ENCODE results near the gene SNRNP70.
A peak's percentile ranks its signal among the peaks of the same experiment; 100 is the strongest.

The SNRNP70 gene

GRCh38 chr19:49107625-49108459 is 22.6 kb downstream of the SNRNP70 start:
- H3K36me3 Mint-ChIP-seq, result peaks cover 19% of the 10 kb centered on the region
- no peaks in the 10 kb centered on the region for H3K27me3 Mint-ChIP-seq
- peaks cover 12% of the 10 kb centered on the region for H3K4me1 Mint-ChIP-seq
- H3K27ac Mint-ChIP-seq, result no peak overlapping the region
- H3K9me3 Mint-ChIP-seq, result no peaks in the 10 kb centered on the region
- H3K4me3 Mint-ChIP-seq, result no peak overlapping the region

DNA sequence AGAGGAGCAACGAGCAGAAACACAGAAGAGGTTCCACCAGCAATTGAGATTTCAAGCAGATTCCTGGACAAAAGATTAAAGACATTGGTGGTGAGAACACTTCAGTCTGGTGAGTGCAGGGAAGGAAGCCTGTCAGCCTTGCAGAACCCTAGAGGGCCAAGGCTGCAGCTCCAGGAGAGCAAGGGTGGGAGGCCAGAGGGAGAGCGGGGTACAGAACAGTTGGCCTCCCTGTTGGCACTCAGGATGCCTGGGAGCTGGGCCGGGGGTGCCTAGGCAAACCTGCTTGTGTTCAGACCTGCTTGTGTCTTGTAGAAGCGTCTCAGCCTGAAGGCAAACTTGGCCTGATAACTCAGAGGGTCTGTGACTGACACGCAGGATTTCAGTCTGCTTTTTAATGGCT is 23.8 kb downstream of the SNRNP70 start:
- no peak overlapping the region for H3K4me3 Mint-ChIP-seq
- peaks cover 19% of the 10 kb centered on the region for H3K36me3 Mint-ChIP-seq
- H3K9me3 Mint-ChIP-seq, result no peaks in the 10 kb centered on the region
- no peak overlapping the region for H3K27ac Mint-ChIP-seq
- H3K4me1 Mint-ChIP-seq, result peaks cover 22% of the 10 kb centered on the region
- H3K27me3 Mint-ChIP-seq, result no peaks in the 10 kb centered on the region

DNA sequence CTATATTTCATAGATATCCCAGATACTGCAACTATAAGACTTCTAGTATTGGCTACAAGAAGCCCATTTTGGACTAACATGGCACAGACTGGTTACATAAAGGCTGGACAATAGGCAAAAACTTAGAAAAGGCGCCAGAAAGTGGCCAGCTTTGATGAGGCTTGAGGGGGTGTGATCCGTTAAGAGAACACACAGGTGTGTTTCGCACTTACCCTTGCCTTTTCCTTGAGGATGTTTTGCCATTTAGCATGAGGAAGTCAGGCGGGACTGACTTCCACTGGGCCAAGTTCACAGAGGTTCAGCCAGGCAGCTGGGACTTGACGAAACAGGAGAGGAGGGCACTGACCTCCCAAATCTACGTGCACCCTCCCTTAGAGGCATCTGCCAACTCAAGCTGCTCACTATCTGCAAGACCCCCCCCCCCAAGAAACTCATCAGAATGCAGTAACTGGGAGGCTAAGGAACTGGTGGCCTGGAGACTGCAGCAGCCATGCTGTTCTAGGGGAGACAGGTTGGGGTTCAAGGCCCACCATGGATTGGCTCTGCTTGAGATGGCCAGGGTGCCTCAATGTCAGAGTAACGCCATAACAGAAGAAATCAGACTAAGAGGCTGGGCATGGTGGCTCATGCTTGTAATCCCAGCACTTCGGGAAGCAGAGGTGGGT is 24.4 kb downstream of the SNRNP70 start:
- Mint-ChIP-seq H3K27ac (no peak overlapping the region), H3K4me1 (peaks cover 23% of the 10 kb centered on the region), H3K36me3 (peaks cover 18% of the 10 kb centered on the region), H3K27me3 (no peaks in the 10 kb centered on the region), H3K4me3 (no peak overlapping the region), H3K9me3 (no peaks in the 10 kb centered on the region)

- Mint-ChIP-seq H3K9me3 (no peaks in the 10 kb centered on the region), H3K36me3 (peaks cover 14% of the 10 kb centered on the region), H3K27me3 (no peaks in the 10 kb centered on the region), H3K4me3 (no peak overlapping the region), H3K4me1 (peaks cover 23% of the 10 kb centered on the region), H3K27ac (no peak overlapping the region)
Observed at GRCh38 chr19:49110567-49110966, 25.3 kb downstream of the SNRNP70 start.

- Mint-ChIP-seq H3K4me3 (no peak overlapping the region), H3K36me3 (peaks cover 14% of the 10 kb centered on the region), H3K9me3 (no peaks in the 10 kb centered on the region), H3K4me1 (peaks cover 27% of the 10 kb centered on the region), H3K27ac (no peak overlapping the region), H3K27me3 (no peaks in the 10 kb centered on the region)
Observed at GRCh38 chr19:49111218-49111998, 26.2 kb downstream of the SNRNP70 start.

DNA sequence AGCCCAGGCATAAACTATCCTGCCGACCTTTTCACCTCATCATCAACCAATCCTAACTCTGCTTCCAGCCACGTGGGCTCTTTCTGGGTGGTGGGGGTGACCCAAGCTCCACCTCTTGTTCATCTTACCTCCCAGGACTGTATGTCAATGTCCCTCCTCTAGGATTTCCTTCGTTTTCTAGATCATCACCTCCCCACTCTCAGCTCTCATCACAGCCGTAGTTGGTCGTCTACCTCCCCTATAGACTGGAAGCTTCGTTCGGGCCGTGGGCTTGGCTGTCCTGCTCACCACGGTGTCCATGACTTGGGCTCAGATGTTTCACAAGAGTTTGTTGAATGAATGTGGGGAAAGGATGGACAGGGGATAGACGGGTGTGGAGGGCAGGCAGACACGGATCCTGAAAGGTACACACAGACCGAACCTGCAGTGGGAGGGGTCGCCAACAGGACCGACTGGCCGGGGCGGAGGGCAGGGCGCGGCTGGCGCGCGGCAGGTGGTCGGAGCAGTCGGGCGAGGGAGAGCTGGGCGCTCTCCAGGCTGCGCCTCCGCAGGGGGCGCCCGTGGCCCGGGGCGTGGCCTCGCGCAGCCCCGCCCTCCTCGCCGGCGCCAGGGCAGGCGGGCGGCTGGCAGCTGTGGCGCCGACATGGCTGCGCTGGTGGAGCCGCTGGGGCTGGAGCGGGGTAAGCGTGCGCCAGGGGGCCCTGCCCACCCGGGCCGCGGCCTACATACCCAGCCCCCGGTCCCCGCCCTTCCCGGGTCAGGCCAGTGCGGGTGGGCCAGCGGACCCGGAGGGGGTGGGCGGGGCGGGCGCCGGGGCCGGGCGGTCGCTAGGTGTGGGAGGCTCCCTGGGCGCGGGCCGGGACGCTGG is 28.7 kb downstream of the SNRNP70 start, which contains the start of gene LIN7B:
Gene LIN7B (plus strand): TSS at position 609 of the 868 bp plus-strand sequence. CDS start 35 bp downstream, at position 644.
- H3K4me3 Mint-ChIP-seq, result peak within 1 kb of the TSS; percentile 87
- H3K36me3 Mint-ChIP-seq, result peaks cover under 1% of the 10 kb centered on the region
- H3K4me1 Mint-ChIP-seq, result peaks cover 40% of the 10 kb centered on the region
- no peaks in the 10 kb centered on the region for H3K9me3 Mint-ChIP-seq
- H3K27me3 Mint-ChIP-seq, result no peaks in the 10 kb centered on the region
- H3K27ac Mint-ChIP-seq, result peak within 1 kb of the TSS; percentile 48

DNA sequence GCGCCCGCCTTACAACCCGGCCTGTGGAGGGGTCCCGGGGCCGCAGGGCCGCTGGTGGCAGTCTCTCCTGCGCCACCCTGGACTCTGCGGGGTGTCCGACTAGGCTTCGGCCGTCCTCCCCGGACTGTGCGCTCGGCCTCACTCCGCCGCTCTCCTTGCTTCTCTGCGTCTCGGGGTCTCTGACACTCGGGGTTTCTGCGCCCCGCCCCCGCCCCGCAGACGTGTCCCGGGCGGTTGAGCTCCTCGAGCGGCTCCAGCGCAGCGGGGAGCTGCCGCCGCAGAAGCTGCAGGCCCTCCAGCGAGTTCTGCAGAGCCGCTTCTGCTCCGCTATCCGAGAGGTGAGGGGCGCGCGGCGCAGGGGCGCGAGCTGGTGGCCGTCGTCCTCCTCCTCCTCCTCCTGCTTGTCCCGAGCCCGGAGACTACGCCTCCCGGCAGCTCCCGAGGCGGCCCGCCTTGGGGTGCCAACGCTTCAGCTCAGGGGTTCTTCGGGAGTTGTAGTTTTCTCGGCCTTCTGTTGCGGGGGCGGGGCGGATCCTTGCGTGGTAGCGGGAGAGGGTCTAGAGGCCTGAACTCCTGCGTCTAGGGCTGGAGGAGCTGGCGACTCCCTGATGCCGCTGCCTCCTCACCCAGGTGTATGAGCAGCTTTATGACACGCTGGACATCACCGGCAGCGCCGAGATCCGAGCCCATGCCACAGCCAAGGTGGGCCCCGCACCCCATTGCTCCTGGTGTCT is 29.5 kb downstream of the SNRNP70 start:
- Mint-ChIP-seq H3K4me3 (peak overlapping the region; percentile 66), H3K27ac (peak overlapping the region; percentile 48), H3K27me3 (no peaks in the 10 kb centered on the region), H3K4me1 (peaks cover 40% of the 10 kb centered on the region), H3K36me3 (no peaks in the 10 kb centered on the region), H3K9me3 (no peaks in the 10 kb centered on the region)

DNA sequence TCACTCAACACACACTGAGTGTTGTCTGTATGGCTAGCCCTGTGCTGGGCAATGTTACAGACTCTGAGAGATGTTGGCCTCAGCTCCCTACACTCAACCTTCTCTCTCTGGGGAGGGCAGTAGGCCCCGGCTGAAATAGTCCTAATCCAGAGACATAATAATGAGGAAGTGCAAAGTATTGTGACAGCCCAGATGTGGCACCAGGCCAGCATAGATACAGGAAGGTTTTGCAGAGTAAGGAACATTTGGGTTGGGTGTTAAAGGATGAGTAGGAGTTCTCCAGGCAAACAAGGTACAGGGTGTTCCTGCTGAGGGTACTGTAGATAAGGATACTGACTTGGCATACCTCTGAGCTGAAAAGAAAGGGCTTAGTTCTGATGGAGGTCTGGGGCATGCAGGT is 31.3 kb downstream of the SNRNP70 start:
- H3K27me3 Mint-ChIP-seq, result no peaks in the 10 kb centered on the region
- no peak overlapping the region for H3K27ac Mint-ChIP-seq
- no peaks in the 10 kb centered on the region for H3K9me3 Mint-ChIP-seq
- no peaks in the 10 kb centered on the region for H3K36me3 Mint-ChIP-seq
- H3K4me3 Mint-ChIP-seq, result peak overlapping the region; percentile 31
- peaks cover 49% of the 10 kb centered on the region for H3K4me1 Mint-ChIP-seq

DNA sequence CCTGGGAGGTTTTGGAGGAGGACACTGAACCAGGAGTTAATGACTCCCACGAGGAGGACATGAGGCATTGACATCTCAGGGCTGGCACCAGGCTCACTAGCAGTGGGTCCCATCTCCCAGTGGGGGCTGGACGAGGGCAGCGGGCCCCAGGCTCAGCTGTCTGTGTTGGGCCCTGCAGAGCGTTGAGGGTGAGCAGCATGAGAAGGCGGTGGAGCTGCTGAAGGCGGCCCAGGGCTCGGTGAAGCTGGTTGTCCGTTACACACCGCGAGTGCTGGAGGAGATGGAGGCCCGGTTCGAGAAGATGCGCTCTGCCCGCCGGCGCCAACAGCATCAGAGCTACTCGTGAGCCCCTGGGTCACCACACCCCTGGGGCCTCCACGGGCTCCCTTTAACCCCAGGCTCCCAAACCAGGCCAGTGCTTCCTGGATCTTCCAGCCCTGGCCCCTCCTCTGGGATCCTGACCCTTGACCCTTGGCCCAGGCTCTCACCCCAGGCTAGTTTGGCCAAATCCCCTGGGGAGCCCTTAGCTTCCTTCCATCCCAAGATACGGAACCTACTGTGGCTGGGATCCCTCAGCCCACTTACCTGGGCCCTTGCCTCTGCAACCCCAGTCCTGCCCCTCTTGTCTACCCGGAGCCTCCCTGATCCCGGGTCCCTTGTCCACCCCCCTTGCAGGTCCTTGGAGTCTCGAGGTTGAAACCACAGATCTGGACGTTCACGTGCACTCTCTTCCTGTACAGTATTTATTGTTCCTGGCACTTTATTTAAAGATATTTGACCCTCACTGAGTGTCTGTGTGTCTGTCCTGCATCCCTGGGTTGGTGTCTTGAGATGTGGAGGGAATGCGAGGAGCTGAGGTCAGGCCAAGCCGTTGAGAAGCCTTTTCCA is 32.7 kb downstream of the SNRNP70 start:
- no peaks in the 10 kb centered on the region for H3K36me3 Mint-ChIP-seq
- H3K9me3 Mint-ChIP-seq, result no peaks in the 10 kb centered on the region
- peaks cover 49% of the 10 kb centered on the region for H3K4me1 Mint-ChIP-seq
- no peaks in the 10 kb centered on the region for H3K27me3 Mint-ChIP-seq
- H3K4me3 Mint-ChIP-seq, result peak overlapping the region; percentile 92
- H3K27ac Mint-ChIP-seq, result peak overlapping the region; percentile 92

DNA sequence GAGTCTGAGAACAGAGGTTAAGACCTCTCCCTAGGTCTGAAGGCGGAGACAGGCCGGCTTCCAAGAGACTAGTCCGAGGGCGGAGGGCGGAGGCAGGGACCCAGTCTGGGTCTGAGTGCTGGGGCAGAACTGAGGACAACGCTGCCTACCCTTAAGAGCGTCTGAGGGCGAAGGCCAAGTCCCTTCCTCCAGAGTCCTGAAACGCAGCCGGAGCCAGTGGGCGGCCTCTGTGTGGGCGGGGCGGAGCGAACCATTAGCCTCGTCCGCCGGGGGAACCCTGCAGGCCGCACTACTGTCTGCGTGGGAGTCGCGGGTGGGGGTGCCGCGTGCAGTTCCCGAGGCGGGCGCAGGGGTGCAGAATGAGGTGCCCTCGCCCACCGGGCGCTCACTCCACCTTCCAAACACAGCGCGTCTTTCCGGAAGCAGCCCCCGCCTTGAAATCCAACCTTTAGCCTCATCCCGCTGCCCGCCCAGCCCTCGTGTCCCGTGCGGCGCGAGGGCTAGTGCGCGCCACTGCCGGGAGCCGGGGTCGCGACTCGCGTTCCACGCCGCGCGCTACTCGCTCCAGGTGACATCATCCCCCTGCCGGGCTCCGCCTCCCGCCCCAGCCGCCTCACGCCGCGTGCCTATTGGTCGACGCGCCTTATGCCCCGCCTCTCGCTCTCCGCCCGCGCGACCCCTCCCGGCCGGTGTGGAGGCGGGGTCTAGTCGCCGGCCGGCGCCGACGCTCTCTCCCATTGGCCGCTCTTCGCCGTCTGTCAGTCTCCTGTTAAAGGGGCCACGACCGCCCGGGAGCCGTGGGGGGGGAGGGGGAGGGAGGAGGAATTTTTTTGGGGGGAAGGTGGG is 33.5 kb downstream of the SNRNP70 start, which contains the start of gene C19orf73:
Gene C19orf73 (minus strand): TSS at position 579 of the 846 bp plus-strand sequence. CDS start 121 bp downstream, at position 458.
- Mint-ChIP-seq H3K27me3 (no peaks in the 10 kb centered on the region), H3K27ac (peak within 1 kb of the TSS; percentile 92), H3K36me3 (no peaks in the 10 kb centered on the region), H3K9me3 (no peaks in the 10 kb centered on the region), H3K4me1 (peaks cover 41% of the 10 kb centered on the region), H3K4me3 (peak within 1 kb of the TSS; percentile 92)

DNA sequence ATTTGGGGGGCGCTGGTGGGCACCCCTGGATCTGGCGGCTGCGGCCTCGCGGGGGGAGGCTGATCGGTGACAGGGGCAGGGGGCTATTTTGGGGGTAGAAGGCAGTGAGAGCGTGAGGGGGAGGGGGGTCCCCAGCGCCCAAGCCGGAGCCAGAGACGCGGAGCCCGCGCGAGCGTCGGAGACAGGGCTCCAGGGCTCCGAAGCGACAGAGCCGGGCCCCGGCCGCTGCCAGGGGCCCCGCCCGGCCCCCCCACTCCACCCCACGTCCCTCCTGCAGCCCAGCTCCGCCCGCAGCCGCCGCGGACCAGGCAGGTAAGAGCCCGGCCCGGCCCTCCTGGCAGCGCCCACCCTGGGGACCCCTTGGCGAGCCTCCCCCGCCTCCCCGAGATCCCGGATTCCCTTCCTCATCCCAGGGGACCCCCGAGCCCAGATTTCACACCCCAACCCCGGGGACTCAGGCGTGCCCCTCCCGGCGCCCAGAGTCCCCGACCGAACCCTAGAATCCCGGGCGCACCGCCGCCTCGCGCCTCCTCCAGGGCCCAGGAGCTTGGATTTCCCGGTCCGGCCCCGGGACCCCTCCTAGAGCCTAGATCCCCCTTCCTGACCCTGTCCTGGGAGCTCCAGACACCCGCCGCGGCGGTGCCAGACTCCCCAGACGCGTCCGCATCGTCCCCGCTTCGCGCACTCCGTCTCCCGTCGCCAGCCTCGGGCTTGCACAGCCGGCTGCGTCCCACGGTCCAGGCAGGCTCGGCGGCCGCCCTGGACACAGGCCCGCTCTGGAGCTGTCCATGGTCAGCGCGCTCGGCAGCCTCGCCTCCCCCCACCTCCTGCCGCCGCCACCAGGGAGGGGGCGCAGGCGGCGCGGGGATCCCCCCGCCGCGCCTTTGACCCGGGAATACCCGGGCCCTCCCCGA is 34.4 kb downstream of the SNRNP70 start, which contains the start of gene PPFIA3:
Gene PPFIA3 (plus strand): TSS at position 134 of the 914 bp plus-strand sequence. CDS start 8,330 bp downstream, outside the sequence.
- H3K9me3 Mint-ChIP-seq, result no peaks in the 10 kb centered on the region
- no peaks in the 10 kb centered on the region for H3K27me3 Mint-ChIP-seq
- no peaks in the 10 kb centered on the region for H3K36me3 Mint-ChIP-seq
- peak within 1 kb of the TSS; percentile 92 for H3K27ac Mint-ChIP-seq
- peaks cover 38% of the 10 kb centered on the region for H3K4me1 Mint-ChIP-seq
- H3K4me3 Mint-ChIP-seq, result peak within 1 kb of the TSS; percentile 92

- H3K4me1 Mint-ChIP-seq, result peaks cover 34% of the 10 kb centered on the region
- H3K27me3 Mint-ChIP-seq, result no peaks in the 10 kb centered on the region
- peak overlapping the region; percentile 68 for H3K27ac Mint-ChIP-seq
- no peaks in the 10 kb centered on the region for H3K9me3 Mint-ChIP-seq
- no peaks in the 10 kb centered on the region for H3K36me3 Mint-ChIP-seq
- H3K4me3 Mint-ChIP-seq, result peak overlapping the region; percentile 81
Observed at GRCh38 chr19:49120325-49120683, 35.1 kb downstream of the SNRNP70 start.

Measured in activated naive CD4-positive, alpha-beta T cell treated with anti-CD3 and anti-CD28 coated beads, Interleukin-2, amount 50 U/mL, for 24 hours (primary cell).